ENCODE data around the gene SEMA6B.

The SEMA6B gene

GRCh38 chr19:4553092-4553695, 6.3 kb downstream of the SEMA6B start:
- H3K4me3 ChIP-seq (ENCODE audit: low read depth, low read length) = no peak overlapping the region
- no peak for TF ChIP-seq CTCF (conservative IDR thresholded peaks at IDR 0.05; ENCODE audit: low read depth, low read length)
- DNase-seq (ENCODE audit: low read depth) = no peak

DNA sequence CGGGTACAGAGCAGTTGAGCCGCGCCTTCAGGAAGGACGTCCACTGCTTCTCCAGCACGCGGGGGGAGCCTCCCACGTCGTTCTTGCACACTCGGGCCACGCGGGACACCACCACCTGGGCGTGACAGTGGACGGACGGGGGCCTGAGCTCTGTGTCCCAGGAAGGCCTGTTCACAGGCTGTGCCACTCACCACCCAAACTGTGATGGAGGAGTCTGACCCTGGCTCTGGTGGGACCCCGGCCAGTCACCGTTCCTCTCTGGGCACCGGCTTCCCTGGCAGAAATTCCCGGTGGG, 7.0 kb downstream of the SEMA6B start:
- no peak overlapping the region for H3K4me3 ChIP-seq (ENCODE audit: low read depth, low read length)
- no peak for TF ChIP-seq CTCF (conservative IDR thresholded peaks at IDR 0.05; ENCODE audit: low read depth, low read length)
- no peak for DNase-seq (ENCODE audit: low read depth)

DNA sequence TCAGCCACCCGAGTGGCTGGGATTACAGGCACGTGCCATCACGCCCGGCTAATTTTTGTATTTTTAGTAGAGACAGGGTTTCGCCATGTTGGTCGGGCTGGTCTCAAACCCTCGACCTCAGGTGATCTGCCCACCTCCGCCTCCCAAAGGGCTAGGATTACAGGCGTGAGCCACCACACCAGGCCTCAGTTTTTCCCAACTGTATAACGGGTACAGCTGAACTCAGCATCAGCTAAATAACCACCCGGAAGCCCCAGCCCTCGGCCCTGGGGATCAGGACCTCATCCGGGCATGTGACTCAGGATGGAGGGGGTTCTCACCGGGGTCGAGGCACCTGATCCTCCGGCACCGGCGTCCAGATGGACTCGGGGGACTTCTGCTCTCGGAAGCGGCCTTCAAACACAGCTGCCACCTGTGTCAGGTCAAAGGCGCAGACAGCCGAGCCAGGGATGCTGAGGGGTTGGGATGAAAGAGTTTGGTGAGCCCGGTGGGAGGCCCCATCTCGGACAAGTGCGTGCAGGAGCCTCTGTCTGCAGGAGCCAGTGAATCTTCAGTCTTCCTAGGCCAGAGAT, 8.9 kb downstream of the SEMA6B start:
- TF ChIP-seq CTCF (conservative IDR thresholded peaks at IDR 0.05; ENCODE audit: low read depth, low read length) = no peak
- DNase-seq (ENCODE audit: low read depth) = no peak
- H3K4me3 ChIP-seq (ENCODE audit: low read depth, low read length) = no peak overlapping the region

- H3K4me3 ChIP-seq (ENCODE audit: low read depth, low read length) = no peak overlapping the region
- no peak for DNase-seq (ENCODE audit: low read depth)
- no peak for TF ChIP-seq CTCF (conservative IDR thresholded peaks at IDR 0.05; ENCODE audit: low read depth, low read length)
Observed at GRCh38 chr19:4550018-4550417, 9.5 kb downstream of the SEMA6B start.

DNA sequence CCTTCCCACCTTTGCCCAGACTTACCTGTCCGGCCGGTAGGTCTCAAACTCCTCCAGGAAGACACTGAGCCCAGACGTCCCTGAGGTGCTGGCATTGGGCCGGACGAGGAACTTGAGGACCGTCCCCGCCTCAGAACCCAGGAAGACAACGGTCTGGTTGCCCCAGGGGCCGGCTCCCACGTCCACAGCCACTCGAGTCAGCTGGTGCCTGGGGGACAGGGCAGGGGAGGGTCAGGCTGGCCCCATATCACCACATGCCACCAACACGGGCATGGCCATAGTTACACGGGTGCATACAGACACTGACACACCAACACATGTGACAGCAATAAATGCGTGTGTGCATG, 11.3 kb downstream of the SEMA6B start:
- TF ChIP-seq CTCF (conservative IDR thresholded peaks at IDR 0.05; ENCODE audit: low read depth, low read length) = no peak
- DNase-seq (ENCODE audit: low read depth) = no peak
- no peak overlapping the region for H3K4me3 ChIP-seq (ENCODE audit: low read depth, low read length)

DNA sequence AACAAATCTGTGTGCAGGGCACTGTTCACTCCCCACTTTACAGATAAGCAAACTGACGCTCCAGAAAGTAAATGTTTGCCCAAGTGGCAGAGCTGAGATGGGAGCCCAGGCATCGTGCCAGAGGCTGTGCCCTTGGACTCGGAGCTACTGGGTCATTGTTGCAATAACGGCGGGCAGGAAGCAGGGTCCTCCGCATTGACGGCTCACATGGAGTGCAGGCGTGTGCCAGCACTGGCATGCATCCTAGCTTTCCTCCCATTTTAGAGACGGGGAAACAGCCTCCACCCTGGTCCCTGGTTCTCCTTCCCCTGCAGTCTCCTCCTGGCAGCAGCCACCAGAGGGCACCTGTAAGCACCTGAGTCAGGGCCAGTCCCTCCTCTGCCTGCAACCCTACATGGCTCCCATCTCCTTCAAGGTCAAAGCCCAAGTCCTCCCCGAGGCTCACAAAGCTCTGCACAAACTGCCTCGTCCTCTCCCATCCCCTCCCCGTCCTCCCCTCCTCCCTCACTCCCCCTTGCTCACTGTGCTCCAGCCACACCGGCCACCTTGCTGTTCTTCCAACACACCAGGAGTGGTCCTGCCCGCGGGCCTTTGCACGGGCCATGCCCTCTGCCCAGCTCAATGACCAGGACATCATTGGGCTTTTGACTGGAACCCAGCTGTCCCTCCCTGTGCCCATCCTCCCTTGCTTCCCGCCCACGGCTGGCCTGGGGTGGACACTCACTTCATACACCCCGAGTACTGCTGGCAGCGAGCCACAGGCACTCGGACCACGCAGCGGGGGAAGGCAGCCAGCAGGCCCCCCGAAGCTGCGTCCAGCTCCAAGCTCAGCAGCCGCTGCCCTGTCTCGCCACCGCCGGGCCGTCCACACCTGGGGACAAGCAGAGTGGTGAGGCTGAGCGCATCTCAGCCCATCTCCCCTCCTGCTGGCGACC, 11.9 kb downstream of the SEMA6B start:
- no peak overlapping the region for H3K4me3 ChIP-seq (ENCODE audit: low read depth, low read length)
- peak; percentile 60 for TF ChIP-seq CTCF (conservative IDR thresholded peaks at IDR 0.05; ENCODE audit: low read depth, low read length)
- no peak for DNase-seq (ENCODE audit: low read depth)
